KMS-11 (cell line): Measurements from ENCODE around the gene ARGLU1.

Experiments used
- H2AFZ ChIP-seq: fragments of 200-600 bp; sonication (generic); 2 replicates; pipeline ENCODE4 v1.6.1; 2016; ENCODE audit warnings: antibody characterized with exemption, mixed run types, low read depth
- H3K27ac ChIP-seq: fragments of 200-600 bp; sonication (generic); 2 replicates; pipeline ENCODE4 v1.6.1; 2016; ENCODE audit warnings: mild to moderate bottlenecking, mixed run types
- H3K27me3 ChIP-seq: fragments of 200-600 bp; sonication (generic); 2 replicates; pipeline ENCODE4 v1.6.1; 2017; ENCODE audit warnings: mild to moderate bottlenecking, low read depth, mixed run types, moderate library complexity; ENCODE audit not compliant: insufficient read depth
- H3K36me3 ChIP-seq: fragments of 200-600 bp; sonication (generic); 2 replicates; pipeline ENCODE4 v1.6.1; 2017; ENCODE audit warnings: mild to moderate bottlenecking, mixed run types; ENCODE audit not compliant: insufficient read depth
- H3K4me1 ChIP-seq: fragments of 200-600 bp; sonication (generic); 2 replicates; pipeline ENCODE4 v1.6.1; 2016; ENCODE audit warnings: mild to moderate bottlenecking, low read depth, mixed run types; ENCODE audit not compliant: poor library complexity, severe bottlenecking
- H3K4me2 ChIP-seq: fragments of 200-600 bp; sonication (generic); 2 replicates; pipeline ENCODE4 v1.7.0; 2016; ENCODE audit warnings: mild to moderate bottlenecking, mixed run types
- H3K4me3 ChIP-seq: fragments of 200-600 bp; sonication (generic); IDR thresholded peaks from 2 replicates; pipeline ENCODE4 v1.6.1; 2017; ENCODE audit warnings: low read depth, low read length, mixed read lengths; ENCODE audit not compliant: insufficient read depth
- H3K79me2 ChIP-seq: fragments of 200-600 bp; sonication (generic); 2 replicates; pipeline ENCODE4 v1.6.1; 2016; ENCODE audit warnings: low read depth, mixed run types; ENCODE audit not compliant: insufficient read depth
- H3K9ac ChIP-seq: fragments of 200-600 bp; sonication (generic); 2 replicates; pipeline ENCODE4 v1.6.1; 2016; ENCODE audit warnings: mild to moderate bottlenecking, mixed run types
- H4K20me1 ChIP-seq: fragments of 200-600 bp; sonication (generic); 2 replicates; pipeline ENCODE4 v1.6.1; 2016; ENCODE audit warnings: mild to moderate bottlenecking, mixed run types; ENCODE audit not compliant: insufficient read depth
- CTCF ChIP-seq: fragments of 200-600 bp; sonication (generic); conservative IDR thresholded peaks from 2 replicates; pipeline ENCODE4 v1.6.1; 2017; ENCODE audit warnings: low read depth, mild to moderate bottlenecking, antibody characterized with exemption, low read length, moderate library complexity, mixed read lengths

ARGLU1 gene

GRCh38 chr13:106570299-106570852, 2.4 kb upstream of the ARGLU1 start:
- Histone ChIP-seq H2AFZ (no peak overlapping the region), H3K36me3 (no peaks in the 10 kb centered on the region), H3K4me1 (peaks cover 11% of the 10 kb centered on the region), H3K27ac (no peak overlapping the region), H3K4me3 (no peak overlapping the region), H3K9ac (no peak overlapping the region), H3K27me3 (no peaks in the 10 kb centered on the region), H4K20me1 (peaks cover 12% of the 10 kb centered on the region), H3K79me2 (peaks cover 17% of the 10 kb centered on the region), H3K4me2 (no peak overlapping the region)
- TF ChIP-seq CTCF: no peak

- H3K27ac ChIP-seq: no peak overlapping the region
- no peak overlapping the region for H3K4me3 ChIP-seq
- H3K36me3 ChIP-seq: no peaks in the 10 kb centered on the region
- peaks cover 19% of the 10 kb centered on the region for H3K4me1 ChIP-seq
- no peaks in the 10 kb centered on the region for H3K27me3 ChIP-seq
- TF ChIP-seq CTCF: no peak
- H3K9ac ChIP-seq: no peak overlapping the region
- H4K20me1 ChIP-seq: peaks cover 21% of the 10 kb centered on the region
- no peak overlapping the region for H3K4me2 ChIP-seq
- H3K79me2 ChIP-seq: peaks cover 26% of the 10 kb centered on the region
- H2AFZ ChIP-seq: no peak overlapping the region
Measured at GRCh38 chr13:106569233-106570095, 1.5 kb upstream of the ARGLU1 start.

GRCh38 chr13:106568299-106569003, 514 bp upstream of the ARGLU1 start:
- H3K4me2 ChIP-seq: peak overlapping the region; percentile 57
- peak overlapping the region; percentile 88; the same call in 1 of the 2 replicates for H3K9ac ChIP-seq
- no peaks in the 10 kb centered on the region for H3K36me3 ChIP-seq
- peaks cover 28% of the 10 kb centered on the region for H3K4me1 ChIP-seq
- H4K20me1 ChIP-seq: peaks cover 30% of the 10 kb centered on the region
- no peak for TF ChIP-seq CTCF
- H3K27me3 ChIP-seq: no peaks in the 10 kb centered on the region
- H3K4me3 ChIP-seq: no peak overlapping the region
- peaks cover 36% of the 10 kb centered on the region for H3K79me2 ChIP-seq
- peak overlapping the region; percentile 79 for H2AFZ ChIP-seq
- peak overlapping the region; percentile 85; the same call in 1 of the 2 replicates for H3K27ac ChIP-seq

- Histone ChIP-seq H3K4me2 (peak overlapping the region; percentile 86), H3K79me2 (peaks cover 52% of the 10 kb centered on the region), H3K4me1 (peaks cover 42% of the 10 kb centered on the region), H3K4me3 (no peak overlapping the region), H3K36me3 (no peaks in the 10 kb centered on the region), H3K27ac (peak overlapping the region; percentile 85), H3K27me3 (no peaks in the 10 kb centered on the region), H4K20me1 (peaks cover 43% of the 10 kb centered on the region), H2AFZ (no peak overlapping the region), H3K9ac (peak overlapping the region; percentile 88)
- no peak for TF ChIP-seq CTCF
Measured at GRCh38 chr13:106566641-106567473, 1.1 kb downstream of the ARGLU1 start.
